Naive thymus-derived CD4-positive, alpha-beta T cell (primary cell): ENCODE measurements around the gene ZNF853. TPM values are rescaled to one million over a fixed set of nuclear protein-coding genes. Genes with fewer than 3 reads are reported as not detected.

Experiments used
- ATAC-seq: fragments of 150-1000 bp; cut with Tn5 transposase; 2 replicates; pipeline ENCODE4 v1.10.0; 2021; ENCODE audit warnings: mild to moderate bottlenecking, moderate library complexity
- CTCF ChIA-PET: fragments of 350-600 bp; sonication (Branson Sonifier 250); formaldehyde crosslinking; loops from one replicate; lab custom pipeline; 2021; ENCODE audit warnings: antibody characterized with exemption; lab: Charles Lee
- POLR2A ChIA-PET: fragments of 350-600 bp; sonication (Branson Sonifier 250); formaldehyde crosslinking; loops from one replicate; lab custom pipeline; 2021; ENCODE audit warnings: antibody characterized with exemption, inconsistent platforms; lab: Charles Lee
- DNase-seq, 9 donors: peaks; one replicate each; pipeline versions ENCODE4 v3.0.0 to v3.0.0-alpha.2; 2020 to 2022; ENCODE audit warnings: mixed read lengths in 1 of 9
- H3K27ac ChIP-seq: one replicate; pipeline ENCODE4 v1.7.0; 2013; ENCODE audit warnings: mild to moderate bottlenecking, low read depth, low read length, moderate library complexity
- H3K27me3 ChIP-seq, 2 donors: one replicate each; pipeline ENCODE4 v1.7.0; 2013; ENCODE audit warnings: low read length in 2 of 2, mild to moderate bottlenecking in 2 of 2, moderate library complexity in 2 of 2; ENCODE audit not compliant: control insufficient read depth in 2 of 2, insufficient read depth in 2 of 2
- H3K36me3 ChIP-seq, 3 experiments: 1 replicate in 2 of 3; 2 replicates in 1 of 3; pipeline ENCODE4 v1.7.0; 2013; ENCODE audit warnings: low read length in 3 of 3, mild to moderate bottlenecking in 3 of 3, moderate library complexity in 1 of 3; ENCODE audit not compliant: insufficient read depth in 3 of 3, control insufficient read depth in 2 of 3
- H3K4me1 ChIP-seq, 2 donors: one replicate each; pipeline ENCODE4 v1.7.0; 2013; ENCODE audit warnings: low read length in 2 of 2, mild to moderate bottlenecking in 2 of 2, moderate library complexity in 1 of 2; ENCODE audit not compliant: control insufficient read depth in 2 of 2, insufficient read depth in 2 of 2
- H3K4me3 ChIP-seq: 2 replicates; pipeline ENCODE4 v1.7.0; 2013; ENCODE audit warnings: mild to moderate bottlenecking, low read length
- H3K9me3 ChIP-seq, 3 experiments: 1 replicate in 2 of 3; 2 replicates in 1 of 3; pipeline ENCODE4 v1.7.0; 2013; ENCODE audit warnings: low read length in 3 of 3; ENCODE audit not compliant: control insufficient read depth in 2 of 3
- H3K27ac Mint-ChIP-seq, 9 donors: one replicate each; pipeline ENCODE4 v1.8.0; 2020 to 2022; ENCODE audit warnings: mixed read lengths in 9 of 9, mild to moderate bottlenecking in 8 of 9, moderate library complexity in 5 of 9, inconsistent platforms in 2 of 9
- H3K27me3 Mint-ChIP-seq, 5 donors: one replicate each; pipeline ENCODE4 v1.8.0; 2021 to 2022; ENCODE audit warnings: mixed read lengths in 5 of 5, mild to moderate bottlenecking in 1 of 5
- H3K36me3 Mint-ChIP-seq, 5 donors: one replicate each; pipeline ENCODE4 v1.8.0; 2020 to 2022; ENCODE audit warnings: mixed read lengths in 5 of 5, mild to moderate bottlenecking in 3 of 5, inconsistent platforms in 1 of 5
- H3K4me1 Mint-ChIP-seq, 7 donors: one replicate each; pipeline ENCODE4 v1.8.0; 2020 to 2022; ENCODE audit warnings: mixed read lengths in 7 of 7, mild to moderate bottlenecking in 3 of 7, inconsistent platforms in 1 of 7
- H3K4me3 Mint-ChIP-seq, 10 donors: one replicate each; pipeline ENCODE4 v1.8.0; 2020 to 2022; ENCODE audit warnings: mild to moderate bottlenecking in 10 of 10, mixed read lengths in 10 of 10, moderate library complexity in 6 of 10, inconsistent platforms in 2 of 10
- H3K9me3 Mint-ChIP-seq, 11 donors: one replicate each; pipeline ENCODE4 v1.8.0; 2020 to 2022; ENCODE audit warnings: mixed read lengths in 11 of 11, mild to moderate bottlenecking in 4 of 11, inconsistent platforms in 1 of 11, moderate library complexity in 1 of 11
- intact Hi-C, 2 donors: fragments of 100-400 bp; cut with micrococcal nuclease; formaldehyde crosslinking; loops; one replicate each; pipeline ENCODE4 v1.15.1; 2023
- polyA plus RNA-seq, 2 donors: library from polyadenylated mRNA; unstranded; fragments of 300-500 nt; fragmentation: Illumina TruSeq; gene quantifications; one replicate each; pipeline ENCODE4 v1.2.3, GENCODE V29; 2021
- total RNA-seq, 6 experiments: library from RNA in 5 of 6; stranded (reverse) in 5 of 6; gene quantifications; 1 replicate in 5 of 6; 2 replicates in 1 of 6; pipeline ENCODE4 v1.2.3 and lab custom pipeline; 2021 to 2026

The ZNF853 gene
- total and polyA plus RNA-seq, 7 experiments from 2014 or later = 0.15 to 5.3 (median 3.2) TPM

DNA sequence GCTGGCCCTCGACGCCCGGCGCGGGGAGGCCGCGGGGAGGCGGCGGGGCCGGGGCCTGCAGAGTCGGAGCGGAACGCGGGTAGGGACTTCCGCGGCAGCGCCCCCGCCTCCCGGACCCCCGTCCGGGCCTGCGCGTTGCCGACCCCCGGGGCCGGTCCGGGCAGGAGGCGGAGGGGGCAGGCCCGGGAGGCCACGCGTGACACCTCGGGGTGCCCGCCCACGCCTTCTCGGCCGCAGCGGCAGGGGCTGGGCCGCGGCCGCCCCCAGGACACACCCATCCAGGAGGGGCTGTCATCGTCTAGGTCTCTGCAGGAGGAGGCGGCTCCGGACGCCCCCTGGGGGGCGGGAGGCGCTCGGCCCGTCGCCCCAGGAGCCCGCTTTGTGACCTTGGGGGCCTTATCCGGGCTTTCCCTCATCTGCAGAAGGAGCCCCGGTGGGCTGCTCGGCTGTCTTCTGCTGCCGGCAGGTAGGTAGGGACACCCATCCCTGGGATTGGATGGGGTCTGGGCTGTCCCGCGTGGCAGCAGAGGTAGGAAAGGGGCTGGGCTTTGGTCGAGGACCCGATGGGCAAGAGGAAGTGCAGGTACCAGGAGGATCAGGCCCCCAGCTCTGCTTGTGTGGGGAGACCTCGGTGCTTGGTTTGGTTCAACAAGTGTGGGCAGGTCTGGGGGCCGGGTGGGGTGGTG is 22.3 kb downstream of the ZNF853 start:
- POLR2A ChIA-PET = no interaction called here
- Histone ChIP-seq H3K4me3 (peak overlapping the region; percentile 52), H3K9me3 (no peaks in the 10 kb centered on the region), H3K27me3 (no peaks in the 10 kb centered on the region), H3K27ac (peak overlapping the region; percentile 76), H3K4me1 (peaks cover 10 to 14% of the 10 kb centered on the region in 2 donors), H3K36me3 (peaks cover 0 to 35% (median 5%) of the 10 kb centered on the region in 3 experiments)
- Mint-ChIP-seq H3K4me3 (peak overlapping the region; percentile 81 to 90 (median 87)), H3K36me3 (peaks cover 0 to 38% (median 18%) of the 10 kb centered on the region in 5 donors), H3K27me3 (no peaks in the 10 kb centered on the region), H3K27ac (peak overlapping the region; percentile 76 to 95 (median 87)), H3K4me1 (peaks cover 24 to 32% (median 27%) of the 10 kb centered on the region in 7 donors), H3K9me3 (peaks cover 0 to 4% (median 0%) of the 10 kb centered on the region in 11 donors)
- DNase-seq (peak; percentile 23 to 72 (median 42)), ATAC-seq (peak; percentile 73)
- CTCF ChIA-PET = interaction anchor here (0.6 kb wide), 1 partner anchor 37 kb away, joined by 5 read pairs; no protein-coding TSS in a partner anchor
- intact Hi-C loops = loop anchor here (1.0 kb wide), 4 partner anchors 47 to 92 kb away; partner anchors contain the start of genes ZNF12 (in 2 of the 2) and INTS15 (in 1 of the 2)

- Mint-ChIP-seq H3K36me3 (peaks cover 0 to 47% (median 18%) of the 10 kb centered on the region in 5 donors), H3K4me3 (peak overlapping the region; percentile 81 to 90 (median 87)), H3K27ac (peak overlapping the region; percentile 70 to 95 (median 85)), H3K9me3 (peaks cover 0 to 2% (median 0%) of the 10 kb centered on the region in 11 donors), H3K27me3 (no peaks in the 10 kb centered on the region), H3K4me1 (peaks cover 24 to 32% (median 27%) of the 10 kb centered on the region in 7 donors)
- Histone ChIP-seq H3K4me1 (peaks cover 10 to 14% of the 10 kb centered on the region in 2 donors), H3K36me3 (peaks cover 0 to 48% (median 12%) of the 10 kb centered on the region in 3 experiments), H3K9me3 (no peaks in the 10 kb centered on the region), H3K4me3 (no peak overlapping the region), H3K27ac (no peak overlapping the region), H3K27me3 (no peaks in the 10 kb centered on the region)
- ChIA-PET CTCF (interaction anchor here (0.7 kb wide), 1 partner anchor 192 kb away, joined by 3 read pairs; no protein-coding TSS in a partner anchor), POLR2A (interaction anchor here (0.5 kb wide), 1 partner anchor 546 kb away, joined by 3 read pairs; no protein-coding TSS in a partner anchor)
- intact Hi-C loops = no loop called here
- DNase-seq (no peak), ATAC-seq (no peak)
Observed at GRCh38 chr7:6639032-6639431, 23.6 kb downstream of the ZNF853 start.

GRCh38 chr7:6639627-6640026 is 24.2 kb downstream of the ZNF853 start:
- no peaks in the 10 kb centered on the region for H3K27me3 Mint-ChIP-seq
- Histone ChIP-seq H3K4me1 (peaks cover 10 to 14% of the 10 kb centered on the region in 2 donors), H3K9me3 (no peaks in the 10 kb centered on the region), H3K36me3 (peaks cover 0 to 54% (median 15%) of the 10 kb centered on the region in 3 experiments), H3K27ac (no peak overlapping the region), H3K27me3 (no peaks in the 10 kb centered on the region), H3K4me3 (no peak overlapping the region)
- H3K4me1 Mint-ChIP-seq = peaks cover 24 to 32% (median 27%) of the 10 kb centered on the region in 7 donors
- peak overlapping the region in 7 of 10 donors; percentile 6 to 90 (median 81) for H3K4me3 Mint-ChIP-seq
- DNase-seq (no peak), ATAC-seq (no peak)
- no peaks in the 10 kb centered on the region for H3K9me3 Mint-ChIP-seq
- POLR2A ChIA-PET = no interaction called here
- intact Hi-C loops = no loop called here
- peak overlapping the region; percentile 13 to 92 (median 85) for H3K27ac Mint-ChIP-seq
- CTCF ChIA-PET = no interaction called here
- peaks cover 0 to 48% (median 18%) of the 10 kb centered on the region in 5 donors for H3K36me3 Mint-ChIP-seq

DNA sequence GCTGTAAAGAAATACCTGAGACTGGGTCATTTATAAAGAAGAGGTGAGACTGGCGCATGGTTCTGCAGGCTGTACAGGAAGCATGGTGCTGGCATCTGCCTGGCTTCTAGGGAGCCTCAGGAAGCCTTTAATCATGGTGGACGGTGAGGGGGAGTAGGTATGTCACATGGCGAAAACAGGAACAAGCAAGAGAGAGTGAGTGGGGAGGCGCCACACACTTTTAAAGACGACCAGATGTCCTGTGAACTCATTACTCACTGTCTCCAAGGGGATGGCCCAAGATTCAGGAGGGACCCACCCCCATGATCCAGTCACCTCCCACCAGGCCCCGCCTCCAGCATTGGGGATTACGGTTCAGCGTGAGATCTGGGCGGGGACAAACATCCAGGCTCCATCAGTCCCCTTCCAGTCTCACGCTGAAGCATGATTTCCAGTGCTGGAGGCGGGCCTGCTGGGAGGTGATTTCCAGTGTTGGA is 24.9 kb downstream of the ZNF853 start:
- CTCF ChIA-PET = no interaction called here
- H3K27me3 ChIP-seq = no peaks in the 10 kb centered on the region
- H3K9me3 ChIP-seq = no peaks in the 10 kb centered on the region
- H3K4me1 ChIP-seq = peaks cover 10 to 14% of the 10 kb centered on the region in 2 donors
- Mint-ChIP-seq H3K27ac (peak overlapping the region in 8 of 9 donors; percentile 21 to 85 (median 78)), H3K9me3 (no peaks in the 10 kb centered on the region), H3K27me3 (no peaks in the 10 kb centered on the region), H3K4me1 (peaks cover 24 to 32% (median 27%) of the 10 kb centered on the region in 7 donors), H3K4me3 (peak overlapping the region in 5 of 10 donors; percentile 12 to 79 (median 14)), H3K36me3 (peaks cover 0 to 55% (median 18%) of the 10 kb centered on the region in 5 donors)
- POLR2A ChIA-PET = no interaction called here
- no peak overlapping the region for H3K27ac ChIP-seq
- DNase-seq (no peak), ATAC-seq (peak; percentile 7)
- peaks cover 0 to 61% (median 15%) of the 10 kb centered on the region in 3 experiments for H3K36me3 ChIP-seq
- H3K4me3 ChIP-seq = no peak overlapping the region
- intact Hi-C loops = no loop called here

GRCh38 chr7:6641305-6642035 is 26.1 kb downstream of the ZNF853 start:
- Mint-ChIP-seq H3K9me3 (no peaks in the 10 kb centered on the region), H3K27ac (peak overlapping the region in 4 of 9 donors; percentile 2 to 79 (median 54)), H3K4me1 (peaks cover 24 to 32% (median 25%) of the 10 kb centered on the region in 7 donors), H3K4me3 (peak overlapping the region in 1 of 10 donors; percentile 25), H3K27me3 (no peaks in the 10 kb centered on the region), H3K36me3 (peaks cover 0 to 63% (median 18%) of the 10 kb centered on the region in 5 donors)
- Histone ChIP-seq H3K4me3 (no peak overlapping the region), H3K4me1 (peaks cover 10 to 14% of the 10 kb centered on the region in 2 donors), H3K27ac (no peak overlapping the region), H3K27me3 (no peaks in the 10 kb centered on the region), H3K9me3 (no peaks in the 10 kb centered on the region), H3K36me3 (peaks cover 0 to 68% (median 16%) of the 10 kb centered on the region in 3 experiments)
- intact Hi-C loops = no loop called here
- ChIA-PET CTCF (no interaction called here), POLR2A (no interaction called here)
- ATAC-seq (no peak), DNase-seq (no peak)

DNA sequence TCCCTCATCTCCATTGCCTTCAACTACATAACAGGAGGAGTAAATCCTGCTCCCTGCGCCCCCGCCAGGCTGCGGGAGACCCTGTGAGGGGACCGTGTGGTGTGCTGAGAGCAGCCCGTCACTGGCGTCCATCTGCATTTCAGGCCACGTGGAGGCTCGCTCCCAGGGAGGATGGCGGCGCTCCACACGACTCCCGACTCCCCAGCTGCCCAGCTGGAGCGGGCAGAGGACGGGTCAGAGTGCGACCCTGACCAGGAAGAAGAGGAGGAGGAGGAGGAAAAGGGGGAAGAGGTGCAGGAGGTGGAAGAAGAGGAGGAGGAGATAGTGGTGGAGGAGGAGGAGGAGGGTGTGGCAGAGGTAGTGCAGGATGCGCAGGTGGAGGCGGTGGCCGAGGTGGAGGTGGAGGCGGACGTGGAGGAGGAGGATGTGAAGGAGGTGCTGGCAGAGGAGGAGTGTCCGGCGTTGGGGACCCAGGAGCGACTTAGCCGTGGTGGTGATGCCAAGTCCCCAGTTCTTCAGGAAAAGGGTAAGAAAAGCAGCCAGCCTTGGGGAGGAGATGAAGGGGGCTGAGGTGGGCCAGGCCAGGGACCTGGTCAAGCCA is 26.9 kb downstream of the ZNF853 start:
- ChIA-PET CTCF (no interaction called here), POLR2A (interaction anchor here (0.7 kb wide), 1 partner anchor 16 kb away, joined by 3 read pairs; no protein-coding TSS in a partner anchor)
- Mint-ChIP-seq H3K36me3 (peaks cover 0 to 72% (median 24%) of the 10 kb centered on the region in 5 donors), H3K4me3 (no peak overlapping the region), H3K27me3 (no peaks in the 10 kb centered on the region), H3K9me3 (no peaks in the 10 kb centered on the region), H3K27ac (no peak overlapping the region), H3K4me1 (peaks cover 22 to 32% (median 25%) of the 10 kb centered on the region in 7 donors)
- intact Hi-C loops = no loop called here
- no peak overlapping the region for H3K4me3 ChIP-seq
- H3K36me3 ChIP-seq = peaks cover 0 to 77% (median 20%) of the 10 kb centered on the region in 3 experiments
- ATAC-seq (no peak), DNase-seq (no peak)
- H3K27me3 ChIP-seq = no peaks in the 10 kb centered on the region
- H3K4me1 ChIP-seq = peaks cover 10 to 14% of the 10 kb centered on the region in 2 donors
- H3K27ac ChIP-seq = no peak overlapping the region
- H3K9me3 ChIP-seq = no peaks in the 10 kb centered on the region
